ENCODE data around the gene LRPAP1.
"Not testable (repeated sequence)": the region's sequence is repeated elsewhere in the genome, so short reads cannot be mapped to it uniquely, and the experiment has no call there.

The LRPAP1 gene
- total RNA-seq: 86.0 to 122 (median 101) reads per million in 4 donors

GRCh38 chr4:3531879-3532750 lies at the start of gene LRPAP1:
TSS of gene LRPAP1 (minus strand) at chr4:3532422. CDS start at chr4:3532412, 10 bp downstream.
- peak; percentile 73 to 87 (median 77) for DNase-seq

DNA sequence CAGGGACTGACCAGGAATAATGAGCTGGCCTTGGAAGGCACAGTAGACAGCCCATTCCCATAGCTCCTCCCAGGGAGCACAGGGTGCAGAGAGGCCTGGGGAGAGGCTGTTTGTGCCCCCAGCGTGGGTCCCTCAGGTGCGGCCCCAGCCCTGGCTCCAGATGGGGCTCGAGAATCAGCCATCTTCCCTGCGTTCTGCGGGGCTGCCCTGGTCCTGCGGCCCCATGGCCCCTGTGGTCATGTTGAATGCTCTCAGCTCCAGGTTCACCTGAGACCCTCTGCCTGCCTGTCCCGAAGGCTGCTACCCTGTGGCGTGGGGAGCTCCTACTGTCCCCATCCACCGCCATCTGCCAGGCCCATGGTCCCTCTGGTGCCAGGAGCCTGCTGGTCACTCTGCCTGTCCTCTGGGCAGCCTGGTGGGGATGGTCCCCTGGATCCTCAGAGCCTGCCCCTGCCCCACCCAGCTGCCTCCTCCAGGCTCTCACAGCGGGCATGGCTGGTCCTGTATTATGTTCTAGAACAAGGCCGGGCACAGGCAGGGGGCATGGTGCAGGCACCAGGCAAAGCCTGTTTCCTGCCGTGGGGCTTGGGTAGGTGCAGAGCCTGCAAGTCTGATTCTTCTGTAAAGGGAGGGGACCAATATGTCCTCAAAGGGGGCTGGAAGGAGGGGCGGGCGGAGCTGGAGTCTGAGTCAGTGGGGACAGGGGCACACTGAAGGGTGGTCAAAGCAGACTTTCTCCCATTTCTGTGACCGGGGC lies 49.3 kb upstream of the LRPAP1 start:
- not testable (repeated sequence) for DNase-seq

GRCh38 chr4:3580859-3581258 lies 48.6 kb upstream of the LRPAP1 start:
- not testable (repeated sequence) for DNase-seq

DNA sequence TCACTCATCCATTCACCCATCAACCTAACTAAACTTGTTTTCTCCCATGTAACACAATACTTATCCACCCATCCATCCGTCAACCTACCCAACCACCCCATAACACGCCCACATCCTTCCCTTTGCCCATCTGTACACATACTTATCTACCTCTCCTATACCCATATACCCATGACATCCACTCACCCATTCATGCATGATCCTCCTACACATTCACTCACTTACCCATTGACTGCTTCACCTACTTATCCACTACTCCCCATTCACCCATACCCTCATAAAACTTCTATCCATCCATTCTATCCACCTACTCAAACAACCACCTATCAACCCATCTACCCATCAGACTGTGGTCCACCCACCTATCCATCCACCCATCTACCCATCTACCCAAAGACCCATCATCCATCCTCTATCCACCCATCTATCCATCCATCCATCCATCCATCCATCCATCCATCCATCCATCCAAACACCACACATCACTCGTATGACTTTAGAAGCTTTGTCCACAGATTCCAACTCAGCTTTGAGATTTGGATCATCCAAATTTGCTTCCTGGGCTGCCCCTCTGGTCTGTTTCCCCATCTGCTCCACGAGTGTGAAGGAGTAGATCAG lies 46.4 kb upstream of the LRPAP1 start:
- DNase-seq: not testable (repeated sequence)

DNA sequence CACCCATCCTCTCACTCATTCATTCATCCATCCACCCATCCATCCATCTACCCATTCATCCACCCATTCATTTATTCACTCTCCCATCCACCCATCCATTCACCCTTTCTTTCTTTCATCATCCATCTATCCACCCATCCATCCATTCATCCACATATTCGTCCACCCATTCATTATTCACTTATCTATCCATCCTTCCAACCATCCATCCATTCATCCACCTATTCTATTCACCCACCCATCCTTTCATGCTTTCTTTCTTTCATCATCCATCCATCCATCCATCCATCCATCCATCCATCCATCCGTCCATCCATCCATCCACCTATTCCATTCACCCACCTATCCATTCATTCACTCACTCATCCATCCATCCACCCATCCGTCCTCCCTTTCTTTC lies 45.8 kb upstream of the LRPAP1 start:
- DNase-seq: not testable (repeated sequence)

GRCh38 chr4:3577208-3577892 lies 45.1 kb upstream of the LRPAP1 start:
- not testable (repeated sequence) for DNase-seq

DNA sequence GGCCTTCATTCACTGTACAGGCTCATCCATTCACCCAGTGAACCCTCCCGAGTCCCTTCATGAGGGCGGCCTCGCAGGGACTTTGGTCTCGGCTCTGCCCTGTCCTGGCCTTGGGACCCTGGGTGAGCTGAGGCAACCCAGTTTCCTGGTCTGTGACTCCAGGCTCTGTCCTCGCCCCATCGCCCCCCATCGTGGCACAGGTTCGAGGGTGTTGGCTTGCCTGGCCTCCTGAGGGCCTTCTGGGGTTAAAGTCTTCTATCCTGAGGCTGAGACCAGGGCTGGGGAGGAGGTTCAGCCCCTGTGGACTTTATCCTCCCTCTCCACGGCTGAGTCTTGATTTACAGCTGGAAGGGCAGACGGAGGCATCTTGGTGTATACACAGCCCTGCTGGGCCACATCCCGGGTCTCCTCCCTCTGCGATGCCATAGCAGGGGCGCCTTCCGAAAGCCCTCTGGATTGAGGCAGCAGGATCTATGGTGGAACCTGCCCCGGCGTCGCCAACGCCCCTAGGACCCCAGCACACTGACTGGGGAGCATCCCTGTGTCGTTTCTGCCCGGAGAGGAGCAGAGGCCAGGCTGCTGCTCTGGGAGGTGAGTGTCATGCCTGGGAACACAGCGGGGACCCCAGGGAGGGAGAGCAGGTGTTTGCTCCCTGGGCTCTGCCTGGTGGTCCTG lies 44.4 kb upstream of the LRPAP1 start:
- not testable (repeated sequence) for DNase-seq

GRCh38 chr4:3575426-3576369 lies 43.5 kb upstream of the LRPAP1 start:
- not testable (repeated sequence) for DNase-seq

GRCh38 chr4:3574865-3575264 lies 42.6 kb upstream of the LRPAP1 start:
- not testable (repeated sequence) for DNase-seq

DNA sequence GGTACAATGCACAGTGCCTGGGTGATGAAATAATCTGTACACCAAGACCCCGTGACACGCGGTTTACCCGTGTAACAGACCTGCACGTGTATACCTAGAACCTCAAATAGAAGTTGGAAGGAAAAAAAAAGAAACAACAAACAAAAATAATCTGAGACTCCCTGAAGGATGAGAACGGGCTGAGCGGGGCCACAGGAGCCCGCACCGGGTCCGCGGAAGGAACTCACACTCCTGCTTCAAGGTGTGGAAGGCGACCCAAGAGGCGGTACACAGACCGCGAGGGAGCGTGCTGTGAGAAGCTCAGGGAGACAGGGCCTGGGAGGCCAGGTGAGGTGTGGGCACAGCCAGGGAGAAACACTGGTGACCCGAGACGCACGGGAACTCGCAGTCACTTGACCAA lies 42.1 kb upstream of the LRPAP1 start:
- DNase-seq: not testable (repeated sequence)

- DNase-seq: no peak
These were observed 40.9 kb upstream of the LRPAP1 start for GRCh38 chr4:3573131-3573530.

GRCh38 chr4:3572363-3572762 lies 40.1 kb upstream of the LRPAP1 start:
- DNase-seq: no peak

DNA sequence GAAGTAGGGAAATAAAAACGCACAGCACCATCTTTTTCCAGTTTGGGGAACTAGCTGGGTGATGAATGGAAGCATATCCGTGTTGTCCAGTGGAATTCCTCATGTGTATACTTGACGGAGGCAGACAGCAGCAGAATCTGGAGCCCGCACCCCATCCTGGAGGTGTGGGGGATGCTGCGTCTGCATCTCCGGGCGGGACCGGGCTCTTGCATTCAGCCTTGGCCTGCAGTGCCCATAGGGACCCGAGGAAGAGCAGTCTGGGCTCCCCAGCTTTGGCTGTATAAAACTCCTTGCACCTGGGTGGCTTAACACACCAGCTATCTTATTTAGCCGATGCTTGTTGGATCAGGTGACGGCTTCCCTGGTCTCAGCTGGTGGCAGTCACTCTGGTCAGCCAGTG lies 39.7 kb upstream of the LRPAP1 start:
- no peak for DNase-seq

DNA sequence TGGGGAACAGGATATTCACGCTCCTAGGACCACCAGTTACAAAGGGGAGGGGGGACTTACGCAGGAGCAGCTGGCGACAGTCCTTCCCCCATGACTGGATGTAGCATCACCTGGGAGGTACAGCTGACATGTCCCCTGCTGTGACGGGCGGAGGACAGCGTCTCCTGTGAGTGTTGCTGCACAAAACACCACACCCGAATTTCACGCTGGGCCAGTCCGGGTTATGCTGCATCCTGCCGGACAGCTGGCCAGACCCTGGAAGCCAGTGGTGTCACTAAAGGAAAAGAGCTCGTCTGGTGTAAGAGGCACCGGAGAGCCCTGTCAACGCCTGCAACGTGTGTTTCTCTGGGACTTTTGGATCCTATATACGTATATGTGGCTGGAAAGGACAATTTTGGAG lies 38.7 kb upstream of the LRPAP1 start:
- not testable (repeated sequence) for DNase-seq

DNA sequence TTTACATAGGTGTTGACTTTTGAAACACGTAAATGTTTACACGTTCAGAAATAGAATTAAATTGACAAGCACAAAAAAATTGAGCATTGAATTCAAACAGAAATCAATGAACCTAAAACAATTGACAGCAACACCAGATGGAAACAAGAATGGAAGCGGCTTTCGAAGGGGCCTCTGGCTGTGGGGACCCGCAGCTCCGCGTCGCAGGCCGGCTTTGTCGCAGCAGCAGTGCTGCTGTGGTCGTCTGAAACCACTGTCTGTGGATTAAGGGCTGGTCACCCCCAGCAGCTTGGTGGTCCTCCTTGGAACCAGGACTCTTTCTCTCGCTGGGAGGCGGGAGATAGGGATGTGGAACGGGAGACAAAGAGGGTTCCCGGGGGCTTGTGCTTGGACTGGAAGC lies 37.4 kb upstream of the LRPAP1 start:
- DNase-seq: not testable (repeated sequence)

DNA sequence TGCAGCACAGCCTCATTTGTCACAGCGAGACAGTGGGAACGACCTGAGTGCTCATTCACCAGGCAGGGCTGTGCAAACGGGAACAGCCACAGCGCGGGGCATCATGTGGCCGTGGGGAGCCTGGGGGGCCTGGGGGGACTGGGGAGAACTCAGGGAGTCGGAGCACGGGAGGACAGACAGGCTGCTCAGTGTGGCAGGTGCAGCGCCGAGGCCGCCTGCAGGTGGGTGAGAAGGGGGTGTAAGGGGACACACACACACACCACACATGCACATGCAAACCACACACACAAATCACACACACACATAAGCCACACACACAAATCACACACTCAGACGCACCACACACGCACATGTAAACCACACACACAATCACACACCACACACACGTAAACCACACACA lies 34.5 kb upstream of the LRPAP1 start:
- DNase-seq: not testable (repeated sequence)

- DNase-seq: not testable (repeated sequence)
These were observed 34.1 kb upstream of the LRPAP1 start for GRCh38 chr4:3566301-3566700.

DNA sequence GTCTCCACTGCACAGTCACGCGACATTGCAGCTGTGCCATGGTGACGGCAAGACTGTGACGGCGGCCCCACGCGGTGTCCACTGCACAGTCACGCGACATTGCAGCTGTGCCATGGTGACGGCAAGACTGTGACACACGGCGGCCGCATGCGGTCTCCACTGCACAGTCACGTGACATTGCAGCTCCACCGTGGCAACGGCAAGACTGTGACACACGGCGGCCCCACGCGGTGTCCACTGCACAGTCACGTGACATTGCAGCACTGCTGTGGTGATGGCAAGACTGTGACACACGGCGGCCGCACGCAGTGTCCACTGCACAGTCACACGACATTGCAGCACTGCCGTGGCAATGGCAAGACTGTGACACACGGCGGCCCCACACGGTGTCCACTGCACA lies 32.7 kb upstream of the LRPAP1 start:
- DNase-seq: not testable (repeated sequence)

DNA sequence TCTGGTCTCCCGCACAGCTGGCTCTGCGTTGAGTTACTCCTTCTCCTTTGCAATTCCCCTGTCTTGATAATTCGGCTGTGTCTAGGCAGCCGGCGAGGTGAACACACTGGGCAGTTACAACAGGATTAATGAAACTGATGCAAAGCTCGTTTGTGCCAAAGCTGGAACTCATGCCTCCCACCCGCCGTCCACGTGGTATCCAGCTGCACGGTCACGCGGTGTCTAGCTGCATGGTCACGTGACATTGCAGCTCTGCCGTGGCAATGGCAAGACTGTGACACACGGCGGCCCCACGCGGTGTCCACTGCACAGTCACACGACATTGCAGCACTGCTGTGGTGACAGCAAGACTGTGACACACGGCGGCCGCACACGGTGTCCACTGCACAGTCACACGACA lies 31.2 kb upstream of the LRPAP1 start:
- DNase-seq: no peak

DNA sequence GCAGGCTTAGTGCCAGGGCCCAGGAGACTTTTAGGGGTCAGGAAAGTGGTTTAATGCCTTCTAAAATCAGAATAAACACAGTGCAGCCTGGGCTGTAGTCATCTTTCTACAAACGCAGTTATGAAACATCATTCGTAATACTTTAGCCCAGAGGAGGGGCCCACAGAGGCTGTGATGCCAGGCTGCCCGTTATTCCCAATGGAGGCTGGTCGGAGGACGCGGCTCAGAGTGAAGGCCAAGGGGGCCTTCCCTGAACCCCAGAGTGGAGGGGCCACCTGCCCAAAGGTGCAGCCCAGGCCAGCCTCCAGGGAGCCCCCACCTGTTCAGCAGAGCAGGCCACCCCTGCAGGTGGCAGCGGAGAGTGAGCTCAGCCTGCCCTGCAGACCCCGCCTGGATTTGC lies 29.9 kb upstream of the LRPAP1 start:
- DNase-seq: not testable (repeated sequence)

- DNase-seq: not testable (repeated sequence)
These were observed 28.2 kb upstream of the LRPAP1 start for GRCh38 chr4:3560465-3560864.
